HG03565 (cell line): ENCODE data around the gene ZDHHC16.
A peak's percentile ranks its signal among the peaks of the same experiment; 100 is the strongest.
"Not testable (repeated sequence)": the region's sequence is repeated elsewhere in the genome, so short reads cannot be mapped to it uniquely, and the experiment has no call there.

ENCODE experiments used
- ATAC-seq: cut with Tn5 transposase; IDR thresholded peaks from one replicate; pipeline ENCODE4 v1.9.1; 2021; ENCODE audit warnings: mild to moderate bottlenecking, moderate library complexity; ENCODE audit not compliant: unreplicated experiment

Gene ZDHHC16

GRCh38 chr10:97475936-97476594 lies 30.1 kb downstream of the ZDHHC16 start:
- no peak for ATAC-seq

DNA sequence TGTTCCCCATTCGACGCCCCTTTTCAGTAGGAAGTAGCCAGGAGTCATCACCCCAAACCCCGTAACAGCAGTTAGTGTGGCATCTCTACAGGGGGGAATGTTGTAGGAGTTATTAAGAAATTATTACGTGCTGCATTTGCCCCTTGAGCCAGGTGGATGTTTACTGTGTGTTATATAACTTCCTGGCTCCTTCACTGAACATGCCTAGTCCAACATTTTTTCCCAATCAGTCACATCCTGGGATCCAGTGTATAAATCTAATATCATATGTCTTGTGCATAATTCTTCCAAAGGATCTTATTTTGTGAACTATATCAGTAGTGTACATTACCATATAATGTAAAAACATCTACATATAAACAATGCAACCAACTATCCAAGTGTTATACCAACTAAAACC lies 33.4 kb downstream of the ZDHHC16 start:
- not testable (repeated sequence) for ATAC-seq

- no peak for ATAC-seq
Measured at GRCh38 chr10:97479939-97480338, 34.0 kb downstream of the ZDHHC16 start.

DNA sequence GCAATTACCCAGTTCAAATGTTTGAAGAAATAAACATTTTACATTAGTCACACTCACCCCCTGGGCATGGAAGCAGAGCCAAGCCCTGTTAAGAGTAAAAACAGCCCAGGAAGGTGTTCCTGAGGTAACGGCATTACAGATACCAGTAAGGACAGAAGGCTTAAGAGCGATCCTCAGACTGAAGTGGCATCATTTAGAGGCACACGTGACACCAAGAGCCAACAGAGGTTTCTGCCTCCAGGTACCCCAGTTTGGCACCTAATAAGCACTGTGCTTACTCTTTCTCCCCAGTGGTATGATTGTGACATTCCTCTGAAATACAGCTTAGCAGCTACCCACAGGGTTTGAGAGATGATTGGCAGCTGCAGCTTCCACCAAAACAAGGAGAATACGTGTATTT lies 35.1 kb downstream of the ZDHHC16 start:
- ATAC-seq: no peak

GRCh38 chr10:97482381-97482780 lies 36.4 kb downstream of the ZDHHC16 start:
- no peak for ATAC-seq

DNA sequence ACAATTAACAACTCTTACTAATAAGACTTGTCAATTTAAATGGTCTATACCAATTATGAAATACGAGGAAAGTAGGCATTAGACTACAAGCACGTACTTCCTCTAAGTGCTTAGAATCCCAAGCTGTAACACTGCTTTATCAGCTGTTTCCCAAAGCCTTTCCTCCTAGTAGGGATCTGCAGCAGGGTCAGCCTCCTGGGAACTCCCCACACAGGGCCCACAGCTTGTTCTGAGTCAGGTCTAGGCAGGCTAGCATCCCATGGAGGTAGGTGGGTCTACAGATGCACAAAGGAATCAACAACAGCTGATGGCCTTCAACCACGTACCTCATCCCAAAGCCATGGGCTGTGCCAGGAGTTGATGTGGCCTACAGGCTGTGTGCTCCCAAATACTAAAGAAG lies 37.5 kb downstream of the ZDHHC16 start:
- ATAC-seq: no peak

- ATAC-seq: no peak
Measured at GRCh38 chr10:97483921-97484320, 37.9 kb downstream of the ZDHHC16 start.

- no peak for ATAC-seq
Measured at GRCh38 chr10:97485647-97486281, 39.8 kb downstream of the ZDHHC16 start.

GRCh38 chr10:97490592-97490991 lies 44.6 kb downstream of the ZDHHC16 start:
- no peak for ATAC-seq

GRCh38 chr10:97494151-97494550 lies 48.2 kb downstream of the ZDHHC16 start:
- ATAC-seq: no peak

GRCh38 chr10:97494863-97495506 lies 49.0 kb downstream of the ZDHHC16 start:
- no peak for ATAC-seq

DNA sequence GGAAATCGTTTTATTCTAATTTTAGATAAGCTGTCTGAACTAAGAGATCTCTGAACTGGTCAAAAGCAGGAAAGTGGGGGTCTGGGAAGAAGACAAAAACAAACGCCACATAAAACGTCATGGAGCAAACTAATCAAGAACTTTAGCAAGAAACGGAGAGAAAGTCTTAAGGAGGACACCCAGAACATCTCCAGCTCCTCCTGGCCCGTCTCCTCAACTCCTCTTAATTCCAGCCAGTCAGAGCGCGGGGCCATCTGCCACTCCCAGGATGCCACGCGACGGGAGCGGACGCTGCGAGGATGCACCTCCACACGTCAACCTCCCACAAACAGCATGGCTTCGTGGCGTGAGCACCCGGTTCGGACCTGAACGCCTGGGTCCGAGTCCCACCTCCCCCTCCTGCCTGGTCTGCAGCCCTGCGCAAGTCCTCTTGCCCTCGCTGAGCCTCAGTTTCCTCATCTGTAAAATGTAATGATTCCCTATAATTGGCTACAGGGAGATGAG lies 51.6 kb downstream of the ZDHHC16 start:
- no peak for ATAC-seq

- peak; percentile 85 for ATAC-seq
Measured at GRCh38 chr10:97498076-97498840, 52.3 kb downstream of the ZDHHC16 start, which contains the start of gene MMS19. TSS of gene MMS19 (minus strand) at chr10:97498422. CDS start at chr10:97498384, 38 bp downstream.

- ATAC-seq: no peak
Measured at GRCh38 chr10:97498841-97499560, 53.0 kb downstream of the ZDHHC16 start, which contains the start of gene UBTD1. TSS of gene UBTD1 (plus strand) at chr10:97498924. CDS start at chr10:97499204, 280 bp downstream.

DNA sequence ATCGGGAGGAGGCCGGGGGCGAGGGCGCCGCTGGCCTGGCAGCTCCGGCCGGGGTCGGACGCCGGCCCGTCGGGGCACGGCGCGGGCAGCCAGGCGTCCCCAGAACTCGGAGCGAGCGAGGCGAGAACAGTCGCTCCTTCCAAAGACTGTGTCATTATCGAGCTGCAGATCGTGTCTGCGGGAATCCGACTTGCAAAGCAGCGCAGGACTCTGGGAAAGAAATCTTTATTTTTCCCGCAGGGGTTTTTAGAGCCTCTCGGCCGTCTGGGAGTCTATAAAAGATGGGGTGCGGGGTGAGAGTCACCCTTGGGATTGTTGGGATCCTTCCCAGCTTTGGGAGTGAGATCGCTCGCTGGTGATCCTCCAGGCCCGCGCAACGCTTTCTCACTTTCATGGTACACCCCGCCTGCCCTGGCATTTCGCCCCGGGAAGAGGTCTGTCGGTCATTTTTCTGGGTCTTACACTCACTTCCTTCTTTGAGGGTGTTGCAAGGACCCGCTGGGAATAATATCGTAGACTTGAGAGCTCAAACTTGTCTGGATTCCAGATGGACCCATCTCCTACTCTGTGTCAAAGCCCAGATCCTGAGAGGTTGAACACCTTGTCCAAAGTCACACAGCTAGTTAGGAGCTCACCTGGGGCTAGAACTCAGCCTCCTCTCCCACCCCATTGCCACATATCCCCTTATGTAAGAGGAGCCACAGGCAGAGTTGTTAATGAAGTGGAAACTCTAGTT lies 53.8 kb downstream of the ZDHHC16 start:
- ATAC-seq: no peak

DNA sequence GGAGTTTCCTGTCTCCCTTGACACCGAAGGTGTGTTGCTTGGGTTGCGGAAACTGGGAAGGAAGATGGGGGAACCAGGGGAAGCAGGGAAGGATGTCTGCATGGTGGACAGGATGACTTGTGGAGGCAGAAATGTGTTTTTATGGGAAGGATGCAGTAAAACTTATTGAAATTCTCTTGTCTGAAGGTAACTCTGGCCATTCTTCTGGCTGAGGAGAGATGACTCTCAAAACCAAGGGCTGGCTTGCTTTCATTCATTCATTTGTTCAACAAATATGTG lies 54.3 kb downstream of the ZDHHC16 start:
- no peak for ATAC-seq

- no peak for ATAC-seq
Measured at GRCh38 chr10:97502916-97503315, 56.9 kb downstream of the ZDHHC16 start.

- no peak for ATAC-seq
Measured at GRCh38 chr10:97503406-97503805, 57.4 kb downstream of the ZDHHC16 start.

GRCh38 chr10:97505152-97505551 lies 59.2 kb downstream of the ZDHHC16 start:
- ATAC-seq: no peak
